Fibroblast of lung (primary cell): ENCODE results near the gene MLXIP.

ENCODE experiments used
- CTCF ChIP-seq, 2 donors: IDR thresholded peaks in 1 of 2; conservative IDR thresholded peaks in 1 of 2; 1 replicate in 1 of 2; 2 replicates in 1 of 2; pipeline ENCODE4 v1.5.1; 2011 to 2012; ENCODE audit warnings: low read length in 2 of 2, control low read depth in 1 of 2, inconsistent platforms in 1 of 2, low read depth in 1 of 2, mild to moderate bottlenecking in 1 of 2
- EZH2 ChIP-seq: IDR thresholded peaks from 2 replicates; pipeline ENCODE4 v1.5.1; 2012; ENCODE audit warnings: low read length, control low read depth, mild to moderate bottlenecking; ENCODE audit errors: missing control alignments

- no peak for TF ChIP-seq CTCF (conservative IDR thresholded peaks at IDR 0.05 in 1 of 2, IDR thresholded peaks at IDR 0.05 in 1 of 2; ENCODE audit: low read depth in 1 of 2, low read length in 2 of 2)
- no peak for TF ChIP-seq EZH2
Observed at GRCh38 chr12:122172262-122172939, 93.8 kb downstream of the MLXIP start.
